Parathyroid adenoma (tissue), 2 donors: ENCODE results near the gene TMPRSS13.

ENCODE experiments used
- H2AFZ ChIP-seq: fragments of 300-600 bp; sonication (generic); one replicate; pipeline ENCODE4 v1.7.0; 2017; ENCODE audit warnings: antibody characterized with exemption, mild to moderate bottlenecking
- H3K27ac ChIP-seq: fragments of 300-600 bp; sonication (generic); one replicate; pipeline ENCODE4 v1.7.0; 2017
- H3K27me3 ChIP-seq: fragments of 300-600 bp; sonication (generic); one replicate; pipeline ENCODE4 v1.7.0; 2017; ENCODE audit warnings: low read length; ENCODE audit not compliant: control insufficient read depth, insufficient read depth
- H3K36me3 ChIP-seq: fragments of 300-600 bp; sonication (generic); one replicate; pipeline ENCODE4 v1.7.0; 2017; ENCODE audit warnings: low read length; ENCODE audit not compliant: control insufficient read depth, insufficient read depth
- H3K4me1 ChIP-seq: fragments of 300-600 bp; sonication (generic); one replicate; pipeline ENCODE4 v1.7.0; 2017; ENCODE audit warnings: control low read depth
- H3K4me2 ChIP-seq: fragments of 300-600 bp; sonication (generic); one replicate; pipeline ENCODE4 v1.7.0; 2017; ENCODE audit warnings: low read length
- H3K4me3 ChIP-seq: fragments of 300-600 bp; sonication (generic); one replicate; pipeline ENCODE4 v1.7.0; 2017; ENCODE audit warnings: low read depth, low read length
- H3K79me2 ChIP-seq: fragments of 300-600 bp; sonication (generic); one replicate; pipeline ENCODE4 v1.7.0; 2017; ENCODE audit warnings: control low read depth
- H3K9ac ChIP-seq: fragments of 300-600 bp; sonication (generic); one replicate; pipeline ENCODE4 v1.7.0; 2017; ENCODE audit warnings: mild to moderate bottlenecking
- H3K9me3 ChIP-seq: fragments of 300-600 bp; sonication (generic); one replicate; pipeline ENCODE4 v1.7.0; 2017; ENCODE audit warnings: low read length; ENCODE audit not compliant: control insufficient read depth
- CTCF ChIP-seq: fragments of 300-600 bp; sonication (generic); IDR thresholded peaks from one replicate; pipeline ENCODE4 v1.7.0; 2017; ENCODE audit warnings: antibody characterized with exemption, mild to moderate bottlenecking
- donor health status: primary hyperparathyroidism.

Gene TMPRSS13

DNA sequence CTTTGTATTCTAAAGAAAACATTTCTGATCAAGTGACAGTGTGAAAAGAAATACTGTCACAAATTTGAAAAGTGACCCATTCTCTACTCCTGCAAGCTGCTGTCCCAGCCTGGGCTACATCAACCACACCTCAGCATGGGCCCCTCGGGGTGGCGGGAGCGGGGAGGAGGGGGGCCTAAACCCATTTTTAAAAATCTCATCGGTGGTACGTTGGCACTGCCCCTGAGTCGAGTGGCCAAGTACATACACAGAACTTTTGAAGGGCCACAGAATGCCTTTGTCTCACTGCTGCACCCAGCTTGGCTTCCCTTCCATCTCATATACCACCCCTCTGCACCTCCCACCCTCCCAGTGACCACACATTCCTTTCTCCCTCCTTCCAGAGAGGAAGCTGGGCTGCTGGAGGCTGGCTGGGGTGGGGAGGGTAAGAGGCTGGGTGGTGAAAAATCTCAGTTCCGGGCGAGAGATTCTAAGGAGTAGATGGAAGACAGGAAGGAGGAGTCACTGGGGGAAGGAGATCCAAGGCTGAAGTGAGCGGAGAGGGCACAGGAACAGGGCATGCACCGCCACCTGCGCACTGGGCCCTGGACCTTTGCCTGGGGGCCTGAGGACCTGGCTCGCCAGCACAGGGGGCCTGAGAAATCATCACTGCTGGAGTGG lies 73.9 kb downstream of the TMPRSS13 start:
- Histone ChIP-seq H3K27ac (no peak overlapping the region), H3K4me2 (no peak overlapping the region), H3K36me3 (no peaks in the 10 kb centered on the region), H2AFZ (no peak overlapping the region), H3K4me1 (no peaks in the 10 kb centered on the region), H3K27me3 (no peaks in the 10 kb centered on the region), H3K9me3 (no peaks in the 10 kb centered on the region), H3K79me2 (no peaks in the 10 kb centered on the region), H3K4me3 (no peak overlapping the region), H3K9ac (no peak overlapping the region)
- no peak for TF ChIP-seq CTCF

DNA sequence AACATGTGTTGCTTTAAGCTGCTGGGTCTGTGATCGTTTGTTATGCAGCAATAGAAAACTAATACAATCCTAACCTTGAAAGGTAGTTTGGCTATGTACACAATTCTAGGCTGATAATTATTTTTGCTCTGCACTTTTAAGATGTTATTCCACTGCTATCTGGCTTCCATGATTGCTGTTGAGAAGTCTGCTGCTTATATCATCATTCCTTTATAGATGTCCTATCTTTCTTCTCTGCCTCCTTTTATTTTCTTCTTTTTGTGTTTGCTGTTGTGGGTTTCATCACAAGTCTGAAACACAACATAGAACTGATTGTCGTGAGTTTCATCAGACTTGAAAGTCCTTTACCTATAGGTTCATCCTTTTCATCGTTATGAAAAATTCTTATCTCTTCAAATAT lies 76.9 kb downstream of the TMPRSS13 start:
- Histone ChIP-seq H3K4me3 (no peak overlapping the region), H3K4me2 (no peak overlapping the region), H3K9ac (no peak overlapping the region), H3K27ac (no peak overlapping the region), H3K79me2 (no peaks in the 10 kb centered on the region), H3K27me3 (no peaks in the 10 kb centered on the region), H3K9me3 (no peaks in the 10 kb centered on the region), H3K36me3 (no peaks in the 10 kb centered on the region), H2AFZ (no peak overlapping the region), H3K4me1 (no peaks in the 10 kb centered on the region)
- TF ChIP-seq CTCF, result no peak

DNA sequence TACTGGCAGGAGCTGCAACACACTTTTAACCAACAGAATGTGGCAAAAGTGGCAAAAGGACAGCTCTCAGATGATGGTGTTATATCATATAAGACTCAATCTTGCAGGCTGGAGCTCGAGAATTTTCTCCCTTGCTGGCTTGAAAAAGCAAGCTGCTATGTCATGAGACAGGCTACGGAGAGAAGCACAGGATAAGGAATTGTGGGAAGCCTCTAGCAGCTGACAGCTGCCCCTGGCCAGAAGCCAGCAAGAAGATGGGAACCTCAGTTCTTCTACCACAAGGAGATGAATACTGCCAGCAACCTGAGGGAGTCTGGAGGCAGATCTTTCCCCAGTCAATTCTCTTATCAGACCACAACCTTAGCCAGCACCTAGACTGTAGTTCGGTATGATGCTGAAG lies 77.3 kb downstream of the TMPRSS13 start:
- no peak overlapping the region for H3K4me2 ChIP-seq
- no peaks in the 10 kb centered on the region for H3K9me3 ChIP-seq
- H3K4me1 ChIP-seq, result no peaks in the 10 kb centered on the region
- no peaks in the 10 kb centered on the region for H3K27me3 ChIP-seq
- H3K4me3 ChIP-seq, result no peak overlapping the region
- no peaks in the 10 kb centered on the region for H3K36me3 ChIP-seq
- no peak overlapping the region for H2AFZ ChIP-seq
- no peak overlapping the region for H3K27ac ChIP-seq
- H3K79me2 ChIP-seq, result no peaks in the 10 kb centered on the region
- H3K9ac ChIP-seq, result no peak overlapping the region
- TF ChIP-seq CTCF, result no peak

GRCh38 chr11:117851106-117851505 lies 78.1 kb downstream of the TMPRSS13 start:
- TF ChIP-seq CTCF, result no peak
- Histone ChIP-seq H2AFZ (no peak overlapping the region), H3K9ac (no peak overlapping the region), H3K27me3 (no peaks in the 10 kb centered on the region), H3K36me3 (no peaks in the 10 kb centered on the region), H3K4me3 (no peak overlapping the region), H3K4me1 (no peaks in the 10 kb centered on the region), H3K79me2 (no peaks in the 10 kb centered on the region), H3K9me3 (no peaks in the 10 kb centered on the region), H3K4me2 (no peak overlapping the region), H3K27ac (no peak overlapping the region)
